GM19328 (cell line): ENCODE measurements around the gene MATN1.

Experiments
- ATAC-seq: cut with Tn5 transposase; IDR thresholded peaks from one replicate; pipeline ENCODE4 v1.9.1; 2021; ENCODE audit warnings: mild to moderate bottlenecking, moderate library complexity; ENCODE audit not compliant: unreplicated experiment

Gene MATN1

DNA sequence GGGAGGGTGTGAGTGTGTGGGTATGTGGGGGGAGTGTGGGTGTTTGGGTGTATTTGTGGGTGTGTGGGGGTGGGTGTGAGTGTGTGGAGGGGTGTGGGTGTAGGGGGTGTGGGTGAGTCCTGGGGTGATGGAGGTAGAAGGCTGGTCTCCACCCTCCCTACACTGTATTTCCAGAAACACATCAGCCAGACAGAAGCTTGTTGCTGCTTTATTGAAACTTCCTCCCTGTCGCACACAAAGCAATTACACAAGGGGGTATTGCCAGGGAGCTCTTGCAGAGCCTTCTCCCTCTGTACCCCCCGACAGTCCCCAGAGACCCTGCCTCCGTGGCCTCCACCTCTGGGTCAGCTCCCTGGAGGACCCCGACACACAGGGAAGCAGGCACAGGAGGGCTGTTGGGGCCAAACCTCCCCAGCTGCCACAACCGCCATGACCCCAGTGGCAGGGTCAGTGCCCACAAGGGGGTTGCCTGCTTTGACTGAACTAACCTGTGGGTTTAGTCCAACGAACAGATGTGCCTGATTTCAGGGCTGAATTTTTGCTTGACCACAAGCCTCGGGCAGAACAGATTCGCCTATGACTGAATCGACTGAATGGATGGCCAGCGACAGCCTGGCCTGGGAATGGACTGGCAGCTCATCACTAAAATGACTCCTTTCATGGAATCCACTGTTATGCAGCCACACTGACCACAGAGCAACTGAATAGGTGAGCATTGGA is 9.1 kb upstream of the MATN1 start:
- ATAC-seq: no peak

DNA sequence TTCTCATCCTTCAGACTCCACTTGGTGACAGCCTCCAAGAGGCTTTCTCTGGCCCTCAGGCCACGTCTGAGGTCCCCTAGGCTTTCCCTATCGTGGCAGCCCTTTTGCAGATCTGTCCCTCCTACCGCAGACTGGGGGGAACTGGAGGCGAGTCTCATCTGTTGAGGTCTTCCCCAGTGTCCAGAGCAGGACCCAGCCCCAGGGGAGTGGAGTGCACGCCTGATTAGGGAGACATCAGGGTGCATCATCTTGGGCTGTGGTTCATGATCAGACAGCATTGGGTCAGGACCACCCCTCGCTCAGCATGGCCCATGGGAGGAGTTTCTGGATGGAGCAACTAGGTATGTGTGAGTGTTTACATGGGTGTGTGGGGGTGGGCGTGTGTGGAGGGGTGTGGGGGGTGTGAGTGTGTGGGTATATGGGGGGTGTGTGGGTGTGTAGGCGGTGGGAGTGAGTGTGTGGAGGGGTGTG is 8.5 kb upstream of the MATN1 start:
- ATAC-seq: no peak

DNA sequence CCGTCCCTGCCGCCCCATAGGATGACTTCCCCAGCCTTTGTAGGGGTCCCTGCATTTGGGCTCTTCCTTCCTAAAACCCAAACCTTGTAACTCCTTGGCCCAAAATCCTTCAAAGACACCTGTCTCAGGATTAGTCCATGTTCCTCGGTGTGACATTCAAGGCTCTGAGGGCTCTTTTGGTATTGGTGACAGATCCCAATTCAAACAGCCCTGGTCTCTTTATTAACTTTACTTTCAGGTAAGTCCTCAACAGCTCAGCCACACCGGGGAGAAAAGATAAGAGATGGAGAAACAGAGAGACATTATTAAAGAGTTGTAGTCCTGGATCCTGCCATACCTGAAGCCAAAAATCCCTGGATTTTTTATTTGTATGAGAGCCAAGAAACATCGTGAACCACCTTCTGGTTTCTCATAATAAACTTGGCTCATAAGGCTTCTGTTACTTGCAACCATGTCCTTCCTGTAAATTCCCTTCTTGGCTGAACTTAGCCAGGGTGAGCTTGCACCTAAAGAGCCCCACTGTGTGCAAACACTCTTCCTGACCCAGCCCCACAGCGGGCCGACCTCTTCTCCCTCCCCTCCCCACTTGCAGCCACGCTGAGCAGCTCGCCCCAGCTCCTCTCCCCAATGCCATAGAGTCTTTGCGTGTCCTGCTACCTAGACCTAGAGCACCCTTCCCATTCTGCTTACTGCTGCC is 7.9 kb upstream of the MATN1 start:
- no peak for ATAC-seq

GRCh38 chr1:30730346-30731108 is 7.1 kb upstream of the MATN1 start:
- no peak for ATAC-seq

DNA sequence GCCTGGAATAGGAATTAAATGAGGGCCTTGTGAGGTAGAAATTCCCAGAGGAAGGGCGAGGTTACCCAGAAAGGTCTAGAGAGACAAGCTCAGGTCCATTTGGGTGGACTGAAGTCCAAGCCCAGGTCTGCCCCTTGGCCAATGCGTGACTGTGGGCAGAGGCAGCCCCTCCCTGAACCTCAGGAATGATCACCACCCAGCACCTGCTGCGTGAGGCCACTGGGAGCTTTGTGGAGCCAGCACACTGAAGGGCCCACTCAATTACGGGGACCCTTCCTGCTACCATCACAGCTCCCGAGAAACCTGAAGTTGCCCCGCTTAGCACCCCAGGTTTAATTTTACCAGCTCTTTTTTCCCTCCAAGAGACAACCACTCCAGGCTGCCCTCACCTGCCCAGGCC is 6.5 kb upstream of the MATN1 start:
- ATAC-seq: no peak

- no peak for ATAC-seq
Observed at GRCh38 chr1:30728832-30729638, 5.7 kb upstream of the MATN1 start.

GRCh38 chr1:30728340-30728739 is 5.0 kb upstream of the MATN1 start:
- ATAC-seq: no peak

- ATAC-seq: no peak
Observed at GRCh38 chr1:30727824-30728223, 4.4 kb upstream of the MATN1 start.

GRCh38 chr1:30726773-30727684 is 3.6 kb upstream of the MATN1 start:
- no peak for ATAC-seq

DNA sequence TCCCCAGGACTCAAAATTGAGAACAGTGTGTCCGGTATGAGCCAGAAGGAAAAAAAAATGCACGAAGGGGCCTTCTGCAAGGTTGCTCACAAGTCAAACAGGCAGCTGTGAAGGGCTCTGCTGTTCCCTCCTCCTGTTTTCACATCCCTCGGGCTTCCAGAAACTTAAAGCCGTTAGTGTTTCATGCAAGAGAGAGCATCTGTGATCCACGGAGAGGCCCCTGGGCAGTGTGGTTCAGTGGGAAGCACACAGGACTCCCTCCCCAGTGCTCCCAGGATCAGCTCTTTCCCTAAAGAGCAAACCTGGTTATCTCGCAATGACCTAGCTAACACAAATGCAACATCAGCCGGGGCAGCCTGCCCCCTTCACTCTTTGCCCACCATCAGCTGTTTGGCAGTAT is 2.9 kb upstream of the MATN1 start:
- no peak for ATAC-seq

DNA sequence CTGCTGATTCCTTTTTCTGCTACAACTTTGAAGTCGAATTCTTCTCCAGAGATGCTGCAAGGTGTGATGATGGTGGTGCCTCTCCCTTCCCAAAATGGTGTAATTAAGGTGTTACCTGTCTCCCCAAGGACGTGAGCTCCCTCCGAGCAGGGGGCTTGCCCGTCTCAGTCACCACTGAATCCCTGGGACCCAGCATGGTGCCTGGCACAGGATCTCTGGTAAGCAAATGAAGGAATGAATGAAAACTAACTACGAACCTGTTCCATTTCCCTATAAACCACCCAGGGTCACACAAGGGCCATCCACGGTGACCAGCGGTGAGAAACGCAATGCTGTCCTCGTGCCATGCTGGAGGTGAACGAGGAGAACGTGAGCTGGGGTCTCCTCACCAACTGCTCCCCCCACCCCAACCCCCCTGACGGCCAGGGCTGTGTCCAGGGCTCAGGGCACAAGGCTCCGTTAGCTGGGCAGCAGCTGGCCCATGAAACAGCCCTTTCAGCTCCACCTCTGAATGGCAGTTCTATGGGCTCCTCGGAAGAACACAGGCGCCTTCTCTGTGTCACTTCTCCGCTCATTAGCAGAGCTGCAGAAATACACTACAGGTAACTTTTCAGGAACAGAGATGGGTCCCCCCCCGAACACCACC is 2.2 kb upstream of the MATN1 start:
- no peak for ATAC-seq

- ATAC-seq: no peak
Observed at GRCh38 chr1:30724655-30725421, 1.5 kb upstream of the MATN1 start.

DNA sequence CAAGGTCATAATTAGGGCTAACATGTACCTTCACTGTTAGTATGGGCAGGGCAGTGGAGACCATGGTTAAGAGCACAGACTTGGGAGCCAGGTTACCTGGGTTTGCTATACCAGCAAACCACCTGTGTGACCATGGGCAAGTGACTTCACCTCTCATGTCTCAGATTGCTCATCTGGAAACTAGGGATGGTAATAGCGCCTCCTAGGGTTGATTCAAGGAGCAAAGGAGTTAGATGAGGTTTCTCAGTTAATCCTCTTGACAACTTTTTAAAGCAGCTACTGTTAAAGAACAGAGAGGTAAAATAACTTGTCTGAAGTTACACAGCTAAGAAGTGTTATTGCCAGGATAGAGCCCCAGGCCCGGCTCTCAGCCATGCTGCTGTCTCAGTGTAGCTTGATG is 790 bp upstream of the MATN1 start:
- no peak for ATAC-seq

DNA sequence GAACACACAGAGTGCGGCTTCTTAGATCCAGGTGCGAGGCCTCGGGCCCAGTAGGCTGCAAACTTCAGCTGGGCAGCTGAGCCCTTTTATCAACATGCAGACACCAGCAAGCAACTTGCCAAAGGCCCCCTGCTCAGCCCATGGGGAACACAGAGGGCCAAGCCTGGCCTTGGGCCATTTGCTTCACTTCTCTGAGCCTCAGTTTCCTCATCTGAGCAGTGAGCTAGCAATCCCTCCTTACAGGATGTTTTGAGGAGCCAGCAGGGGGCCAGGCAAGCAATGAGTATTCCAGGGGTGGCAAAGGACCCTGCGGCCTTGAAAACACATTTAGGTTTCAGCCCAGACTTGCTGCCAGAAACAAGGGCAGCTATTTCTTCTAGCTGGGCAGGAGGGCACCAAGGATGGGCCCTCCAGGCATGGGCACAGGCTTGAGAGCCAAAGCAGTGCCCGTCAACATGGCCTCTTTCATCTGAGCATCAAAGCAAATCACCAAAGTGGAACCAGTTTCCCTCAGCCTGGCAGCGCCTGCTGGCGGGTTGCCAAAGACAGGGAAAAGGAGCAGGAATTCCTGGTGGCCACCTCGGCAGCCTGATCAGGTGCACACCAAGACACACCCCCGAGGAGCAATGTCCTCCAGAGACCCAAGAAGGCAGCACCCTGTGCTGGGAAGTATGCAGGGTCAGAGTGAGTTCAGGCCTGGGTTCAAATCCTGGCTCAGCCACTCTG is 1.4 kb downstream of the MATN1 start:
- ATAC-seq: no peak

GRCh38 chr1:30721341-30721793 is 2.0 kb downstream of the MATN1 start:
- ATAC-seq: no peak

DNA sequence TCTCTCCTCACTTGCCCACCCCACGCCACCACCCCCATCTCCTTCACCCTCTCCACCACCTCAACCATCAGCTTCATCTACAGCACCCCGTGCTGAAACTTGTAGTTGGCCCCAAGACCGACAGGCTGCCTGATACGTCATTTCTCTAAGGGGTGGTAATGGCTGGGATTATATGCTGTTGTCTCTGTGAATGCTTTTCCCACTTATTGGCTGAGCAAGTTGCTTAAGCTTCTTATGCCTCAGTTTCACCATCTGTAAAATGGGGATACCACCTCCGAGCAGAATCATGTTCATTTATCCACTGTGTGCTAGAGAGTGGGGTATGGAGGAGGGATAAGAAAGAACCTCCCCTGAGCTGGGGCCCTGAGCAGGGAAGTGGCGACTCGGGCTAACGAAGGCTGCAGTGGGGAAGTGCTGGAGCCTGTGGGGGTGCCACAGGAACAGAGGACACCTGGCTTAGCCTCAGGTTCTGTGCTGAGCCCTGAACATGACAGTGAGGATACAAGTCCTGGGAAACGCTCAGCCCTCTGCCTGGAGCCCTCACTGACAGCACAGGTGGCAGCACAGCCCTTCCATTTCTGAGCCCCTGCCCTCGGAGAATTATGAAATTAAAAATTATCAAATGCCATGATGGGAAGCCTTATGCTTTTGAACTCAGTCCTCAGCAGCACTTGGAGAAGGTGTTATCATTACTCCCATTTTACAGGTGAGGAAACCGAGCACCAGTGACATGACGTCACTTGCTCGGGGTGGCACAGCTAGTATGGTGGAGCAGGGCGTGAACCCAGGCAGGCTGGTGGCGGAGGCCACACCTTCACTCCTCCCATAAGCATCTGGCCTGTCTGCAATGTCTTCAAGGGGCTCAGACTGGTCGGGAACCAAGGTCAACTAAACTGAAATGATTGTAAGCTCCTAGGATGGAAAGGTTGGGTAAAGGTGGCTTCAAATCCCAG is 2.8 kb downstream of the MATN1 start:
- no peak for ATAC-seq
